Measurements from ENCODE around the gene DPYSL4.

GRCh38 chr10:132237396-132237795 lies 50.6 kb downstream of the DPYSL4 start:
- TF ChIP-seq POLR2A (IDR thresholded peaks at IDR 0.05): no peak
- no peak for TF ChIP-seq CTCF (IDR thresholded peaks at IDR 0.05)

Measured in right lobe of liver (tissue), 4 donors.